A549 (cell line): ENCODE data around the gene ATP6V0C.

ENCODE experiments used
- CTCF ChIP-seq: fragments of >200 bp; sonication (Bioruptor Twin); formaldehyde crosslinking; IDR thresholded peaks from 3 replicates; pipeline ENCODE4 v1.5.1; 2016
- PHF8 ChIP-seq: fragments of 200-600 bp; sonication (generic); IDR thresholded peaks from 2 replicates; pipeline ENCODE4 v1.6.1; 2016; ENCODE audit warnings: low read depth, mild to moderate bottlenecking, antibody characterized with exemption, moderate library complexity, borderline replicate concordance
- POLR2A ChIP-seq: IDR thresholded peaks from 2 replicates; pipeline ENCODE4 v1.6.1; 2012; ENCODE audit warnings: mild to moderate bottlenecking, low read length
- ZC3H11A ChIP-seq: fragments of 450-650 bp; IDR thresholded peaks from 2 replicates; pipeline ENCODE4 v1.6.1; 2014; ENCODE audit warnings: antibody characterized with exemption, mild to moderate bottlenecking

GRCh38 chr16:2527071-2527783, 13.5 kb downstream of the ATP6V0C start:
- TF ChIP-seq ZC3H11A (no peak), POLR2A (no peak), PHF8 (no peak), CTCF (no peak)
